Measurements from ENCODE around the gene KIT.

The KIT gene

GRCh38 chr4:54659749-54660535 is 2.2 kb downstream of the KIT start:
- no peak for DNase-seq (ENCODE audit: low read depth, low spot score)
- no peak overlapping the region for H3K4me3 ChIP-seq (ENCODE audit: low read length)

GRCh38 chr4:54660591-54660990 is 2.8 kb downstream of the KIT start:
- H3K4me3 ChIP-seq (ENCODE audit: low read length), result no peak overlapping the region
- no peak for DNase-seq (ENCODE audit: low read depth, low spot score)

DNA sequence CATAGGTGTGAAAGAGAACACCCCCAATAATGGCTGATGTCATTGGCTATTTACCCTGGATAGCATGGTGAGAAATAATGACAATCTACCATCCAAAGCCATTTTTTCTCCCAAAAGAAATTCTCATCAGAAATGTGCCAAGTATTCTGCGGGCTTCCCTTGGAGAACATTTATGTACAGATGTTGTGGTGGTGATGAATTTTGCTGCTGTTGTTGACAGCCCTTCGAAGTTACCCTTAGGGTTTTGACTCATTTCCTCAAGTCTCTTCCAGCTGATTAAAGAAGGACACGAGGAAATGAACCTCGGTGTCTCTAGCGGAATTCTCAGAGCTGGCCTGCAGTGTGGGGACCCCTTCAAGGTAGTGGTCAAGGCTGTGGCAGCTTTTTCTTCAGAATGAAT is 3.4 kb downstream of the KIT start:
- no peak overlapping the region for H3K4me3 ChIP-seq (ENCODE audit: low read length)
- no peak for DNase-seq (ENCODE audit: low read depth, low spot score)

- no peak for DNase-seq (ENCODE audit: low read depth, low spot score)
- H3K4me3 ChIP-seq (ENCODE audit: low read length), result no peak overlapping the region
These were observed 3.9 kb downstream of the KIT start for GRCh38 chr4:54661686-54662085.

DNA sequence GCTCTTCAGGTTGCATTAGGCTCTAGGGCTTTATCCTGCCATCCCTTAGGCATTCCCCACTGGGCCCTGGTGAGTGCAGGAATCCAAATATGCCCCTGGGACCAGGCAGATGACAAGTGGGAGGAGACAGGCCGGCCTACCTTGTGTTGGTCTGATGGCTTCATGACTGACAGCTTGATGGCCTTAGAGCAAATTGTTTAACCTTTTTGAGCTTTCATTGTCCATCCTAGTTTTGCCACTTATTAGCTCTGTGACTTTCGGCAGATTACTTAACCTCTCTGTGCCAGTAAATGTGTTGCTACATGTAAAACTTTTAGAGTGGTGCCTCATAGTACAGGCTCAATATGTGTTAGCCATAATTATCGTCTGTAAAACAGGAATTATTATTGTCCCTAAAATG is 4.4 kb downstream of the KIT start:
- DNase-seq (ENCODE audit: low read depth, low spot score), result no peak
- no peak overlapping the region for H3K4me3 ChIP-seq (ENCODE audit: low read length)

DNA sequence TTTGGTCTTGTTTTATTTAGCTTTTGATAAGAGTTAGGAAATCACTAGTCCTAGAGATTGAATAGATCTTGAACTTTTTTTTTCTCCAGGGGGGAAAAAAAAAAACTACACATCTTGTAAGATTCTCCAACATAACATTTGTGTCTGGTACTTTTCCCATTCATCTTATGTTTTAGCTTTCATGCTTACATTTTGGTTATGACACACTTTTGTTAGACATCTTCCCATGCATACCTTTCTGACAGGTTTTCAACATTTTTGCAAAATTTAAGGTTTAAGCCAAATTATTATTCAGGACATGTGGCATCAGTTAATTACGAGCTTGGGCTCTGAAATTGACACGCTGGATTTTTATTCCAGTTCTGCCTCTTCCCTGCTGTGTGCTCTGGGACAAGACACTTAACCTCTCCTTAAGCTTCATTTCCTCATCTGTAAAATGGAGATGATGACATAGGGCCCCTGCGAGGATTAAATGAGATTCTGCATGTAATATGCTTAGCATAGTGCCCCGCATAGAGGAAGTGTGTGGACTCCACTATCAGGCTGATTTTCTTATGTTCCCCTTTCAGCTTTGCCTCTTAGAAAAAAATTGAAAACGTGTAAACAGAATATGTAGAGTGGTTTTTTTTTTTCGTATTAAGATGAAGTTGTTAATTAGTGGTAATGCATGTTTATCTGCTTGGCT is 5.3 kb downstream of the KIT start:
- no peak overlapping the region for H3K4me3 ChIP-seq (ENCODE audit: low read length)
- DNase-seq (ENCODE audit: low read depth, low spot score), result no peak

- DNase-seq (ENCODE audit: low read depth, low spot score), result no peak
- no peak overlapping the region for H3K4me3 ChIP-seq (ENCODE audit: low read length)
These were observed 6.6 kb downstream of the KIT start for GRCh38 chr4:54664400-54664799.

GRCh38 chr4:54668014-54668611 is 10.4 kb downstream of the KIT start:
- no peak overlapping the region for H3K4me3 ChIP-seq (ENCODE audit: low read length)
- DNase-seq (ENCODE audit: low read depth, low spot score), result no peak

GRCh38 chr4:54669831-54670230 is 12.1 kb downstream of the KIT start:
- H3K4me3 ChIP-seq (ENCODE audit: low read length), result no peak overlapping the region
- DNase-seq (ENCODE audit: low read depth, low spot score), result no peak

- no peak for DNase-seq (ENCODE audit: low read depth, low spot score)
- H3K4me3 ChIP-seq (ENCODE audit: low read length), result no peak overlapping the region
These were observed 18.1 kb downstream of the KIT start for GRCh38 chr4:54675721-54676461.

DNA sequence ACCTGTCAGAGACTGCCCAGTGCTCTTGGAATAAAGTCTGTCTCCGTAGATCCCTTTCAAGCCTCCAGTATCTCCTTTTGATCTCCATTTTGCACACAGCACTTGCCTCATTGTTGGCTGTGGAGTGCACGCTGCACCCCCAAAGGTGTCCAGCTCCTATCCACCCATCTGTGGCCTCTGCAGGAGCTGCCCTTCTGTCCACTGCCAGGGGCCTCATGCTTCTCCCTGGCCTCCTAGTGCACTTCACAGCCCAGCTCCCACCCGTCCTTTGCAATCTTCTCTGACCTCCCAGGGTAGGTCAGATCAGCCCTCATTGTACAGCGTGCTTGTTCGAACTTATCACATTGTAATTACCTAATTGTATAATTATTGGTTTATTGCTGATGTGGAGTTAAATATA is 18.9 kb downstream of the KIT start:
- H3K4me3 ChIP-seq (ENCODE audit: low read length), result no peak overlapping the region
- DNase-seq (ENCODE audit: low read depth, low spot score), result no peak

DNA sequence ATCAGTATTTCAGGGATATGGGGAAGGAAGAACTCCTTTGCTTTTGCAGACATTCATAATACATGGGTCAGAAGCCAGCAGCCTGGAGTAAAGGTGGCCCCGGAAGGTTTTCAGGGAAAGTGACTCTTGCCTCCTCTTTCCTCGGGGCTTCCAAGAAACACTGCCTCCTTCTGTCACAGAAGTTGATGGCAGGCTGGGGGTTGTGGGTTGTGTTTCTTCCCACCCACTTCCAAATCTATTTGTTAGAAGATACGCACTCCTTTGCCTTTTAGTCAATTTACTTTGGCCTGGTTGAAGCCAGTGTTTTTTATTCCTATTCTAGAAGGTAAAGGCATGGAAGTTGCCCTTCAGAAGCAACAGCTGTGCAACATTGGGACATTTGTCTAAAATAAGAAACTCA is 19.7 kb downstream of the KIT start:
- no peak overlapping the region for H3K4me3 ChIP-seq (ENCODE audit: low read length)
- no peak for DNase-seq (ENCODE audit: low read depth, low spot score)

- no peak for DNase-seq (ENCODE audit: low read depth, low spot score)
- no peak overlapping the region for H3K4me3 ChIP-seq (ENCODE audit: low read length)
These were observed 20.3 kb downstream of the KIT start for GRCh38 chr4:54677853-54678650.

DNA sequence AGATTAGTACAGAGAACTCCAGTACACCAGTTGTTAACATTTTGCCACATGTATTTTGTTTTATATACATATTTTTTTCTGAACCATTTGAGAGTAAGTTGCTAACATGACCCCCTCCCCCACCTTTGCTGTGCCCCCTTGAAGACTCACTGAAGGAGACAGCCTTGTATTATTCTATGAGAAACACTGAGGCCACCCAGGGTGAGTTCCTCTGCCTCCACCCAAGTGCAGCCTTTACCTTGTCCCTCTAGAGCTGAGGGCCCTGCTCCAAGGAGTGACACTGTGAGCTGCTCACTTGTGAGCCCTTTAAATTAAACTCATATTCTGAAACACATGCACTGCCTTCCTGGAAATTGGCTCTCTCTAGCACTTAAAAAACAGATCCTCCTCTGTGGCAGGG is 21.1 kb downstream of the KIT start:
- DNase-seq (ENCODE audit: low read depth, low spot score), result no peak
- no peak overlapping the region for H3K4me3 ChIP-seq (ENCODE audit: low read length)

DNA sequence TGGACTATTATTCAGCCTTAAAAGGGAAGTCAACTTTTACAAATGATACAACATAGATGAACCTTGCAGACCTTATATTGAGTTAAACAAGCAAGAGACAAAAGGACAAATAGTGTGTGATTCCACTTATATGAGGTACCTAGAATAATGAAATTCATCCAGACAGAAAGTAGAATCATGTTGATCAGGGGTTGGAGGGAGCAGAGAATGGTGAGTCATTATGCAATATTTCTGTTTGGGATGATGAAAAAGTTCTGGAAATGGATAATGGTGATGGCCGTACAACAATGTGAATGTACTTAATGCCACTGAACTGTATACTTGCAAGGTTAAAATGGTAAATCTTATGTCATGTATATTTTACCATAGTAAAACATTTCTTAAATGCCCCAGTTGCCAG is 22.1 kb downstream of the KIT start:
- DNase-seq (ENCODE audit: low read depth, low spot score), result no peak
- no peak overlapping the region for H3K4me3 ChIP-seq (ENCODE audit: low read length)

- DNase-seq (ENCODE audit: low read depth, low spot score), result peak; percentile 21
- no peak overlapping the region for H3K4me3 ChIP-seq (ENCODE audit: low read length)
These were observed 26.0 kb downstream of the KIT start for GRCh38 chr4:54683616-54684346.

DNA sequence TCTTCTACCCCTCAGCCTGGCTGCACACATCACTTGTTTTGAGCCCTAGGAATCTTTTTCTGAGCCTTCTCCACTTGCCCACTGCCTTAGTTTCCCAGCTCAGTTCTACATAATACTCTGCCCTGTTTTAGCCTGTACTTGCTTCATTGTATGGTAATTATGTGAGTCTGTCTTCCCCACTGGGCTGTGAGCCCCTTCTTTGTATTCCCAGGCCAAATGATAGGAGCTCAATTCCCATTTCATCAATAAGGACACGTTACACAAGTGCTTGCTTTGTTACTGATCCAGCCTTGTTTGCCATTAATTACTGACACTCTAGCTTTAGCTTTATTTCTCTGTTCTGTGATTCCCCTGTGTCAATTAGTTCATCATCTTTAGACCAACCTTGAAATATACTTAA is 28.1 kb downstream of the KIT start:
- no peak overlapping the region for H3K4me3 ChIP-seq (ENCODE audit: low read length)
- no peak for DNase-seq (ENCODE audit: low read depth, low spot score)

Data from Jurkat, Clone E6-1 (cell line).